ENCODE measurements around the gene FCGBP.

FCGBP gene

DNA sequence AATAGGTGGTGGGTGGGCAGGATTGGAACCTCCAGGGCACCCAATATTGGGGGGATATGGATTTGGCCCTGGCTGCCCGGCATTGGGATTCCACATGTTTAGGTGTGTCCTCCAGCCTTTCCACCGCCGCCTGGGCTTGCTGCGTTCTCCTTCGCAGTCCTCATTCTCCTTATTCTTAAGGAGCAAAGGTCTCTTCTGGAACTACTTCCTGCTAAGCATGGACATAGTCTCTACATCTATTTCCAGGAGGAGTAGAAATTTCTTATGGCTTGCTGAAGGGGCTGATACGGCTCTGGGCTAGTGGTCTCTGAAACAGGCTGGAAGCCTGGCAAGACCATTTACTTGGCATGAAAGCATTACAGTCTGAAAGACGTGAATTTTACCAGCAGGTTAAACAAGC lies 9.2 kb upstream of the FCGBP start:
- no peak for DNase-seq

- DNase-seq, result no peak
Measured at GRCh38 chr19:39942366-39942730, 7.9 kb upstream of the FCGBP start.

DNA sequence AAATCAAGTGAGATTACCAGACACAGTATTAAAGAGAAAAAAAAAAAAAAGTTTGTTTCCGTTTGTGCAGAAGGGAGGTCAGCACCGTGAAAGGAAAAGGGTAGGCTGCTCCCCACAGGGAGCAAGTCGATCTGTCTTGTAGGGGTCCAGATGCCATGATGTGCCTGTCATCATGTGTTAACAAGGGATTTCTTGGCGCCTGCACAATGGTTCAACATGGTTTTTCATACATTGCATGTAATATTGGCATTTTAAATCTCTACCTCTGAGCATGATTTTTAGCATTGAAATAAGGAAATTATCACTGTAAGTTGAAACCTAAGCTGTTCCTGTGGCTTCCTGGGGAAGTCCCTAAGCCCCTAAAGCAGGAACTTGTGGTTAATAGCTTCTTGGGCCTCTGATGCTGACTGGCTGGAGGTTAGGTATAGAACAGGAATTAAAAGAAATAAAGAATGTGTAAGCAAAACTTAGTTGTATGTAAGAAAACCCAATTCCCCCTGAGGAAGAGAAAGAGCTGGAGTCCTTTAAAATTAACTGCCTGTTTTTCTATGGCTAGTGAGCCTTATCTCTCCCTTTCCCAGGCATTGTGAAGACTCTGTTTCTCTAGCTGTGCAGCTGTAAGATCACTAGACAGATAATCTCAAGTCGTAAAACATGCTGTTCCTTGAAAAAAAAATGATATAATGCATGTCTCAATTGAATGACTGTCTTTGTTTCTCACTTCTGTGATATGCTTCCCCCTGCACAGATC lies 7.4 kb upstream of the FCGBP start:
- peak; percentile 87 to 91 for DNase-seq

DNA sequence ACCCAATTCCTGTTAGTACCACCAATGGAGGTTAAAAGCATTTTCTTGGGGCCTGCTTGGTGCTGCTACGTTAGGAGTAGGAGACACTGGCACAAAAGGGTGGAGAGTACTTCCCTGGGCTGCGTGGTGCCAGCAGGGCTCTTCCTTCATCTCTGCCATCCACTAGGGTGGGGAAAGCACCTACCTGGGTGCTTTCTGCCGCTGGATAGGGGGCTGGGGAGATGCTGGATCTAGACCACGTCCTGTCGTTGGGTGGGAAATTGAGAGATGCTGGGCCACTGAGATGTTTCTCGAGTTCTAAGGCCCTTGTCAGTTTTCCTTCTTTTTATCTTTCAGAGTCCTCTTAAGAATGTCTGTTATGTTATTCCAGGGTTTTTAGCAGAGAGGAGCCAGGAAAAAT lies 6.7 kb upstream of the FCGBP start:
- no peak for DNase-seq

- no peak for DNase-seq
Measured at GRCh38 chr19:39940221-39940833, 5.9 kb upstream of the FCGBP start.

- no peak for DNase-seq
Measured at GRCh38 chr19:39939556-39939955, 5.1 kb upstream of the FCGBP start.

GRCh38 chr19:39937787-39938186 lies 3.4 kb upstream of the FCGBP start:
- DNase-seq, result peak in 1 of 2 donors; percentile 34

DNA sequence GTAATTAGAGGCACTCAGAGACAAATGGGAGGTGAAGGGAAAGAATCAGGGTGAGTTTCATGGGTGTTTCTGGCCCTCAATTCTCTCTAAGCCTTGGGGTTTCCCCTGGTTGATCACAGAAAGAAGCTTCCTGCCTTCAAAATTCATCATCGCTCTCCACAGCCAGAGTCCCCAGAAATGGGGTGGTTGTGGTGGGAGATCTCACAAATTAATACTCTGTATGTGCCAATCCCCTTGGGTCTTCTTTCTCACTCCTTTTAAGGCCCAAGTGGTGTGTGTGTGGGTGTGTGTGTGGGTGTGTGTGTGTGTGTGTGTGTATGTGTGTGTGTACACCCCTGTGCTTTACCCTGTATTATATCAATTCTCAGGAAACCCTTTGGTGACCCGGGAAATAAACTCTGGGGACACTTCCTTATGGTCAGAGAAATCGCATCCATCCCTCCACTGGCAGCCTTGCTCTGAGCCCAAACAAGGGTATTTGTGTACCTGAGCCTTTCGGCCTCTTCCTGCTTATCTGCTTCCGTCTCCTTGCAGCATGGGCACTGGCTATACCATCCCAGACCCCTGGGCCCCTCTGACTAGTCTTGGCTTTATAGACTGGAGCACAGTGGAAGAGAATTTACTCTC lies 2.8 kb upstream of the FCGBP start:
- DNase-seq, result no peak

DNA sequence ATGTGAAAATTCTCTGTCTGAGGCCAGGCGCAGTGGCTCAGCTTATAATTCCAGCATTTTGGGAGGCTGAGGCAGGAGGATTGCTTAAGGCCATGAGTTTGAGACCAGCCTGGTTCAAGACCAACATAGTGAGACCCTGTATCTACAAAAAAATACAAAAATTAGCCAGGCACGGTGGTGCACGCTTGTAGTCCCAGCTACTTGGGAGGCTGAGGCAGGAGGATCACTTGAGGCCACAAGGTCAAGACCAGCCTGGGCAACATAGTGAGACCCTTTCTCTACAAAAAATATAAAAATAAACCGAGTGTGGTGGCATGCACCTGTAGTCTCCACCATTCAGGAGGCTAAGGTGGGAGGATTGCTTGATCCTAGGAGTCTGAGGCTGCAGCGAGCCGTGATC lies 2.2 kb upstream of the FCGBP start:
- DNase-seq, result no peak

DNA sequence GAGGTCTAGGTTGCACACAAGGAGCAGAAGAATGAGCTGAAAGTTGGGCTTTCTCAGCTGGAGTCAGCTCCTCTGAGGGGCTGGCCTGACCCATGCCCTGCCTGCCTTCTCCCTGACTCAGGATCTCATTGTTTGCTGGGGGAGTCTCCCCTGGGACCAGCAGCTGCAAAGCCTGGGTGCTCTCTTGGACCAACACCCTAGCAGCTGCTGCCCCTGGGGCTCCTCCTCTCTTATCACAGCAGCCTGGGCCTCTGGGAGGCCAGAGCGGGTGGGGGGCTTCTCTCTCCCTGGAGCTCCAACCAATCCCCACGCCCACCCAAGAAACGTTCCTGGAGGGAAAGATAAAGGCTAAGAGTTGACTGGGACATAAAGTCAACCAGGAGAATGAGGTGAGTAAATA lies 1.6 kb upstream of the FCGBP start:
- no peak for DNase-seq

DNA sequence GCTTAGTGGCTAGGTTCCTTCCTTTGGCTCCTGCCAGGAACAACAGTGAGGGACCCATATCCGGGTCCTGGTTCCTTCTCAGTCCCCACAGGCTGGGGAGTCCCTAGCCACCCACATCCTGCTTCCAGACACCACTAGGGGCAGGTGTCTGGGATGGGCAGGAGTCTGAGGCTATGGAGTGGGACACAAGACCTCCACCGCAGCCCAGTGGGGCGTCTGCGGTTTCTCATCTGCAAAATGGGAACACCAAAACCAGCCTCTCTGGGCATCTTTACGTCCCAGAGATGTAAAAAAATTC lies 879 bp upstream of the FCGBP start:
- DNase-seq, result no peak

GRCh38 chr19:39929750-39930149 lies 4.7 kb downstream of the FCGBP start:
- no peak for DNase-seq

- no peak for DNase-seq
Measured at GRCh38 chr19:39928357-39928725, 6.1 kb downstream of the FCGBP start.

GRCh38 chr19:39927524-39928356 lies 6.7 kb downstream of the FCGBP start:
- DNase-seq, result no peak

DNA sequence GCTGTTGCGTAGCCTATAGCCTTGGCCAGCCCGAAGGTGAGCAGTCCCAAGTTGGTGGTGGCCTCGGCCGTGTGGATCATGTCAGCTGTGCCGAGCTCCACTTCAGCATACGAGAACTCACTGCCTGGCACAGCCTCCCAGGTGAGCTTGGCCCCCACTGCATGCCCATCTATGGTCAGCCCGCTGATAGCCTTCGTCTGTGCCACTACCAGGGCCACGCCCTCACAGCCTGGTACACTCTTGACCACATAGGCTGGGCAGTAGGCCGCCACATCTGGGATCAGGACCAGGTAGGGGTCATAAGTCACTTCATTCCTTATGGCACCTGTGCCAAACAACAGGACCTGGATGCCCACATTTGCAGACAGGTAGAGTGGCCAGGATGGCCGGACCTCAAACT lies 7.4 kb downstream of the FCGBP start:
- DNase-seq, result no peak

- DNase-seq, result no peak
Measured at GRCh38 chr19:39926170-39926760, 8.2 kb downstream of the FCGBP start.

- no peak for DNase-seq
Measured at GRCh38 chr19:39924952-39925351, 9.5 kb downstream of the FCGBP start.

GRCh38 chr19:39924389-39924788 lies 10.0 kb downstream of the FCGBP start:
- DNase-seq, result no peak

DNA sequence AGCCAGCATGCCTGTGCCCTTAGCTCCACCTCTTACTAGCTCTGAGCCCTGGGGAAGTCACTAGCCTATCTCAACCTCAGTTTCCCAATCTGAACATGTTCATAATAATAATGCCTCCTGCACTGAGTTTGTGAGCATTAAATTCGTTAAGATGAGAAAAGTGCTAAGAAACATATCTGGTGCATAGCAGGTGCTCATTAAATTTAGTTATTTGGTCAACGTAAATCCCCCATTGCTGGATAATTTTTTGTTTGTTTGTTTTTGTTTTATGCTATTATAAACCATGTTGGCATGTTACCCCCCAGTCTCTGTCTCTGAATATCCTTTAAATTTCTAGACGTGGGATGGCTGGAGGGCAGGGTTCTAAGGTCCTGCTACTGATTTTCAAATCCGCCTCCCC lies 10.6 kb downstream of the FCGBP start:
- DNase-seq, result no peak

DNA sequence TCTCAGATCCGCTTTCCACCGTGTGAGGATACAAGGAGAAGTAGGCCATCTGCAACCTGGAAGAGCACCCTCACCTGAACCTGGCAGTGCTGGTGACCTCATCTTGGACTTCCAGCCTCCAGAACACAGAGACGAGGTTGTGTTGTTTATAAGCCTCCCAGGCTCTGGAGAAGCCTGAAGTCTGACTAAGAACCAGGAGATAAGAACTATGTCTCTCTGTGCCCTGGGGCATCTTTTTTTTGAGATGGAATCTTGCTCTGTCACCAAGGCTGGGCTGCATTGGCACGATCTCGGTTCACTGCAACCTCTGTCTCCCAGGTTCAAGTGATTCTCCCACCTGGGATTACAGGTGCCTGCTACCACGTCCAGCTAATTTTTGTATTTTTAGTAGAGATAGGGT lies 14.5 kb downstream of the FCGBP start:
- no peak for DNase-seq

DNA sequence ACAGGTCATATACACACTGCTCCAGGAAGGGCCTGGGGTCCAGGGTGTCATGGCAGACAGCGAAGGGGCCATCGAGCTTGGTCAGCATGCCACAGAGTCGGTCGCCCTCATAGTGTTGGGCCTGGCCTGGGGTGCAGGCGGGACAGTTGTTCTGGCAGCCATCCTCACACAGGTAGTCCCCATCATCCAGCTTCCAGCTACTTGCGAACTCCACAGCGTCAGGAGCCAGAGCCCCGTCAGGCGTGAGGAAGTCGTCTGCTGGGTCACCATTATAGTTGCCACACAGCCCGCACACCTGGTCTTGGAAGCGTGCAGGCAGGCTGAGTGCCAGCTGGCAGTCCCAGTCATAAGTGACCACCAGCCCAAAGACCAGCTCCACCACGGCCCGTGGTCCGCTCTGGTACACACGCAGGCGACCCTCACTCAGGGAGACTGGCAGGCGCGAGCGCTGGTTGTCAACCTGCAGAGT lies 16.2 kb downstream of the FCGBP start:
- DNase-seq, result no peak

- DNase-seq, result no peak
Measured at GRCh38 chr19:39917561-39918182, 16.8 kb downstream of the FCGBP start.

Measured in inflammatory macrophage (primary cell).